ENCODE data around the gene PAN3. TPM values are rescaled to one million over a fixed set of nuclear protein-coding genes. Genes with fewer than 3 reads are reported as not detected.

Gene PAN3
- total RNA-seq, 1 experiment from 2014 or later: 18.5 TPM

DNA sequence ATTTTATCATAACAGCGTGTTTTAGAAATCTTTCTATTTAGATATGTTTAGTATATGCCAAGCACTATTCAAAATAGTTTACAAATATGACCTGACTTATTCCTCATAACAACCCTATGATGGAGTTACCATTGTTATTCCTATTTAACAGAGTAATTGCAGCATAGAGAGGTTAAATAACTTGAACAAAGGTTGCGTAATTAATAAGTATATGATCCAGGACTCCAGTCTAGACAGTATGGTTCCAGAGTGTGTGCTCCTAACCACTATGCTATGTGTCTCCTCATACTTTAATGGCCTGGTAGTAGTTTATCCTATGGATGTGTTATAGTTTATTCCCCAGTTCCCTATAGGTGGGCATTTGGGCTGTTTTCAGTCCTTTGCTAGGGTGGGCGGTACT is 145.3 kb downstream of the PAN3 start:
- no peak overlapping the region for H3K4me3 ChIP-seq (ENCODE audit: low read depth in 2 of 2, low read length in 2 of 2)
- POLR2A ChIA-PET: no interaction called here
- CTCF ChIA-PET: no interaction called here
- no peak for DNase-seq (ENCODE audit: low read depth, low spot score)
- no peak overlapping the region for H3K27ac ChIP-seq (ENCODE audit: low read length)
- in situ Hi-C loops (cut with HindIII; ENCODE audit: low pct_unique_long_range_greater_than_20kb, low sequenced_read_pairs): no loop called here
- no peaks in the 10 kb centered on the region for H3K9me3 ChIP-seq (ENCODE audit: control insufficient read depth, insufficient read depth, low read depth, low read length)
- intact Hi-C loops (cut with micrococcal nuclease; ENCODE audit: unreplicated experiment): no loop called here
- no TSS peak for BruUV-seq (replicated peaks)
- no peaks in the 10 kb centered on the region for H3K27me3 ChIP-seq (ENCODE audit: control insufficient read depth, insufficient read depth, low read length)
- H3K36me3 ChIP-seq (ENCODE audit: control insufficient read depth, insufficient read depth, low read length): peaks cover 2% of the 10 kb centered on the region; the same call in 1 of the 2 replicates
- H3K4me1 ChIP-seq (ENCODE audit: control insufficient read depth, insufficient read depth, low read length): no peaks in the 10 kb centered on the region
- ATAC-seq: no peak
- TF ChIP-seq SIN3A (IDR thresholded peaks at IDR 0.05; ENCODE audit: borderline replicate concordance, insufficient read depth, low read depth, low read length): no peak
- no peak for TF ChIP-seq TCF7L2 (IDR thresholded peaks at IDR 0.05; ENCODE audit: low read depth, low read length)
- no peak for TF ChIP-seq POLR2AphosphoS5 (IDR thresholded peaks at IDR 0.05; ENCODE audit: low read depth, low read length)
- TF ChIP-seq, protein P1, sequence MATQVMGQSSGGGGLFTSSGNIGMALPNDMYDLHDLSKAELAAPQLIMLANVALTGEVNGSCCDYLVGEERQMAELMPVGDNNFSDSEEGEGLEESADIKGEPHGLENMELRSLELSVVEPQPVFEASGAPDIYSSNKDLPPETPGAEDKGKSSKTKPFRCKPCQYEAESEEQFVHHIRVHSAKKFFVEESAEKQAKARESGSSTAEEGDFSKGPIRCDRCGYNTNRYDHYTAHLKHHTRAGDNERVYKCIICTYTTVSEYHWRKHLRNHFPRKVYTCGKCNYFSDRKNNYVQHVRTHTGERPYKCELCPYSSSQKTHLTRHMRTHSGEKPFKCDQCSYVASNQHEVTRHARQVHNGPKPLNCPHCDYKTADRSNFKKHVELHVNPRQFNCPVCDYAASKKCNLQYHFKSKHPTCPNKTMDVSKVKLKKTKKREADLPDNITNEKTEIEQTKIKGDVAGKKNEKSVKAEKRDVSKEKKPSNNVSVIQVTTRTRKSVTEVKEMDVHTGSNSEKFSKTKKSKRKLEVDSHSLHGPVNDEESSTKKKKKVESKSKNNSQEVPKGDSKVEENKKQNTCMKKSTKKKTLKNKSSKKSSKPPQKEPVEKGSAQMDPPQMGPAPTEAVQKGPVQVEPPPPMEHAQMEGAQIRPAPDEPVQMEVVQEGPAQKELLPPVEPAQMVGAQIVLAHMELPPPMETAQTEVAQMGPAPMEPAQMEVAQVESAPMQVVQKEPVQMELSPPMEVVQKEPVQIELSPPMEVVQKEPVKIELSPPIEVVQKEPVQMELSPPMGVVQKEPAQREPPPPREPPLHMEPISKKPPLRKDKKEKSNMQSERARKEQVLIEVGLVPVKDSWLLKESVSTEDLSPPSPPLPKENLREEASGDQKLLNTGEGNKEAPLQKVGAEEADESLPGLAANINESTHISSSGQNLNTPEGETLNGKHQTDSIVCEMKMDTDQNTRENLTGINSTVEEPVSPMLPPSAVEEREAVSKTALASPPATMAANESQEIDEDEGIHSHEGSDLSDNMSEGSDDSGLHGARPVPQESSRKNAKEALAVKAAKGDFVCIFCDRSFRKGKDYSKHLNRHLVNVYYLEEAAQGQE (IDR thresholded peaks at IDR 0.05; ENCODE audit: insufficient read depth in 1 of 2, low read depth in 2 of 2, low read length in 1 of 2): no peak

DNA sequence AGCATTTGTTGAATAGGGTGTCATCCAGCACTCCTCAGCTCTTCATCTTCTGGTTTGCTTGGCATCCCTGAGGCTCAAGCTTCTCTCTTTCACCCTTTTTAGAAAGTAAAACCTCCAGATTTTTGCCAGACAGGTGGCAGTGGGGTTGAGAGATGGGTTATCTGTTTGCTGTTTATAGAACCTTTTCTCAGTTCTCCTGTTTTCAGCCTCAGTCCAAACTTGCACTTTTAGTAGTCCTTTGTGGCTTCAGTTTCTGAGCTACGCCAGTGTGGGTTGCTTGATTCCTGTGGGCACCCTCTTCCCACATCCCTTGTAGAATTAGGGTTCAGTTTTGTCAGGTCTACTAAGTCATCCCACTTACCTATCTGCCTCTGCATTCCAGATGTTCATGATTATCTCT is 147.9 kb downstream of the PAN3 start:
- in situ Hi-C loops (cut with HindIII; ENCODE audit: low pct_unique_long_range_greater_than_20kb, low sequenced_read_pairs) (no loop called here), intact Hi-C loops (cut with micrococcal nuclease; ENCODE audit: unreplicated experiment) (no loop called here)
- DNase-seq (ENCODE audit: low read depth, low spot score) (no peak), ATAC-seq (no peak)
- ChIA-PET CTCF (no interaction called here), POLR2A (no interaction called here)
- no peaks in the 10 kb centered on the region for H3K27me3 ChIP-seq (ENCODE audit: control insufficient read depth, insufficient read depth, low read length)
- no peaks in the 10 kb centered on the region for H3K9me3 ChIP-seq (ENCODE audit: control insufficient read depth, insufficient read depth, low read depth, low read length)
- no TSS peak for BruUV-seq (replicated peaks)
- no peak overlapping the region for H3K27ac ChIP-seq (ENCODE audit: low read length)
- TF ChIP-seq SIN3A (IDR thresholded peaks at IDR 0.05; ENCODE audit: borderline replicate concordance, insufficient read depth, low read depth, low read length) (no peak), TCF7L2 (IDR thresholded peaks at IDR 0.05; ENCODE audit: low read depth, low read length) (no peak), POLR2AphosphoS5 (IDR thresholded peaks at IDR 0.05; ENCODE audit: low read depth, low read length) (no peak)
- TF ChIP-seq, protein P2, sequence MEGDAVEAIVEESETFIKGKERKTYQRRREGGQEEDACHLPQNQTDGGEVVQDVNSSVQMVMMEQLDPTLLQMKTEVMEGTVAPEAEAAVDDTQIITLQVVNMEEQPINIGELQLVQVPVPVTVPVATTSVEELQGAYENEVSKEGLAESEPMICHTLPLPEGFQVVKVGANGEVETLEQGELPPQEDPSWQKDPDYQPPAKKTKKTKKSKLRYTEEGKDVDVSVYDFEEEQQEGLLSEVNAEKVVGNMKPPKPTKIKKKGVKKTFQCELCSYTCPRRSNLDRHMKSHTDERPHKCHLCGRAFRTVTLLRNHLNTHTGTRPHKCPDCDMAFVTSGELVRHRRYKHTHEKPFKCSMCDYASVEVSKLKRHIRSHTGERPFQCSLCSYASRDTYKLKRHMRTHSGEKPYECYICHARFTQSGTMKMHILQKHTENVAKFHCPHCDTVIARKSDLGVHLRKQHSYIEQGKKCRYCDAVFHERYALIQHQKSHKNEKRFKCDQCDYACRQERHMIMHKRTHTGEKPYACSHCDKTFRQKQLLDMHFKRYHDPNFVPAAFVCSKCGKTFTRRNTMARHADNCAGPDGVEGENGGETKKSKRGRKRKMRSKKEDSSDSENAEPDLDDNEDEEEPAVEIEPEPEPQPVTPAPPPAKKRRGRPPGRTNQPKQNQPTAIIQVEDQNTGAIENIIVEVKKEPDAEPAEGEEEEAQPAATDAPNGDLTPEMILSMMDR (IDR thresholded peaks at IDR 0.05): no peak
- TF ChIP-seq, protein P1 (IDR thresholded peaks at IDR 0.05; ENCODE audit: insufficient read depth in 1 of 2, low read depth in 2 of 2, low read length in 1 of 2): no peak
- H3K4me1 ChIP-seq (ENCODE audit: control insufficient read depth, insufficient read depth, low read length): no peaks in the 10 kb centered on the region
- no peak overlapping the region for H3K4me3 ChIP-seq (ENCODE audit: low read depth in 2 of 2, low read length in 2 of 2)
- 0 out of 2 replicates have a peak, but pooled peaks cover 2% of the 10 kb centered on the region for H3K36me3 ChIP-seq (ENCODE audit: control insufficient read depth, insufficient read depth, low read length)

All from Panc1 (cell line).